Medulla oblongata (tissue), 1 donor: ENCODE measurements around the gene PITRM1.
A peak's percentile ranks its signal among the peaks of the same experiment; 100 is the strongest.
"Not testable (repeated sequence)": the region's sequence is repeated elsewhere in the genome, so short reads cannot be mapped to it uniquely, and the experiment has no call there.

Experiments used
- DNase-seq: peaks from one replicate; pipeline ENCODE4 v3.0.0-alpha.2; 2015; ENCODE audit errors: extremely low spot score

The PITRM1 gene

GRCh38 chr10:3172446-3173170 is at the start of gene PITRM1:
PITRM1 (minus strand) TSS chr10:3172782; CDS start chr10:3172772, 10 bp downstream.
- DNase-seq, result peak; percentile 99

GRCh38 chr10:3222068-3222467 is 49.5 kb upstream of the PITRM1 start:
- no peak for DNase-seq

- DNase-seq, result not testable (repeated sequence)
These were observed 49.0 kb upstream of the PITRM1 start for GRCh38 chr10:3221601-3222000.

- DNase-seq, result no peak
These were observed 48.3 kb upstream of the PITRM1 start for GRCh38 chr10:3220853-3221252.

GRCh38 chr10:3219021-3219628 is 46.5 kb upstream of the PITRM1 start:
- not testable (repeated sequence) for DNase-seq

GRCh38 chr10:3217853-3218252 is 45.3 kb upstream of the PITRM1 start:
- DNase-seq, result no peak

GRCh38 chr10:3217301-3217700 is 44.7 kb upstream of the PITRM1 start:
- no peak for DNase-seq

- peak; percentile 88 for DNase-seq
These were observed 42.7 kb upstream of the PITRM1 start for GRCh38 chr10:3215153-3215775.

GRCh38 chr10:3213758-3214515 is 41.4 kb upstream of the PITRM1 start:
- peak; percentile 66 for DNase-seq

GRCh38 chr10:3213208-3213607 is 40.6 kb upstream of the PITRM1 start:
- DNase-seq, result no peak

GRCh38 chr10:3210251-3210877 is 37.8 kb upstream of the PITRM1 start:
- DNase-seq, result no peak

GRCh38 chr10:3208481-3209406 is 36.2 kb upstream of the PITRM1 start:
- DNase-seq, result no peak

- DNase-seq, result no peak
These were observed 34.8 kb upstream of the PITRM1 start for GRCh38 chr10:3207351-3207750.

- DNase-seq, result no peak
These were observed 34.1 kb upstream of the PITRM1 start for GRCh38 chr10:3206511-3207157.

- DNase-seq, result no peak
These were observed 31.4 kb upstream of the PITRM1 start for GRCh38 chr10:3203972-3204371.

GRCh38 chr10:3203016-3203811 is 30.6 kb upstream of the PITRM1 start:
- no peak for DNase-seq

GRCh38 chr10:3201796-3202195 is 29.2 kb upstream of the PITRM1 start:
- DNase-seq, result no peak

- DNase-seq, result no peak
These were observed 26.9 kb upstream of the PITRM1 start for GRCh38 chr10:3199488-3199887.

- no peak for DNase-seq
These were observed 26.3 kb upstream of the PITRM1 start for GRCh38 chr10:3198900-3199299.
